ENCODE data around the gene TOR1B.

Gene TOR1B

DNA sequence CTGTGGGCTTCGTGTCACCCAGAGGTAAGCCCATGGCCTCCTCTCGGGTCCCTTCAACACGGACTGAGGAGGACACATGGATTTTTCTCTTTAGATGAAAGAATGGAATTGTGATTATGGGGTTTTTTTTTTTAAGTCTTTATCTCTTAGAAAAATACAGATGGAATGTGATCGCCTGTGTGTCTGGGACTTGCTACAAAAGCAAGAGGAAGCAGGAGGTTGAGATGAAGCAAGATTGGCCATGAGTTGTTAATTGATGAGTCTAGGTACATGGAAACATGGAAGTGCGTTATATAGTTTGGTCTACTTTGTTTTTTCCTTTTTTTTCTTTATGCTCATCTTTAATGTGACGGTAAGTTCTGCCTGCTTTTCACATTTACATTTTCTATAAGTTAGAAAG, 46.9 kb downstream of the TOR1B start:
- no peak for DNase-seq

DNA sequence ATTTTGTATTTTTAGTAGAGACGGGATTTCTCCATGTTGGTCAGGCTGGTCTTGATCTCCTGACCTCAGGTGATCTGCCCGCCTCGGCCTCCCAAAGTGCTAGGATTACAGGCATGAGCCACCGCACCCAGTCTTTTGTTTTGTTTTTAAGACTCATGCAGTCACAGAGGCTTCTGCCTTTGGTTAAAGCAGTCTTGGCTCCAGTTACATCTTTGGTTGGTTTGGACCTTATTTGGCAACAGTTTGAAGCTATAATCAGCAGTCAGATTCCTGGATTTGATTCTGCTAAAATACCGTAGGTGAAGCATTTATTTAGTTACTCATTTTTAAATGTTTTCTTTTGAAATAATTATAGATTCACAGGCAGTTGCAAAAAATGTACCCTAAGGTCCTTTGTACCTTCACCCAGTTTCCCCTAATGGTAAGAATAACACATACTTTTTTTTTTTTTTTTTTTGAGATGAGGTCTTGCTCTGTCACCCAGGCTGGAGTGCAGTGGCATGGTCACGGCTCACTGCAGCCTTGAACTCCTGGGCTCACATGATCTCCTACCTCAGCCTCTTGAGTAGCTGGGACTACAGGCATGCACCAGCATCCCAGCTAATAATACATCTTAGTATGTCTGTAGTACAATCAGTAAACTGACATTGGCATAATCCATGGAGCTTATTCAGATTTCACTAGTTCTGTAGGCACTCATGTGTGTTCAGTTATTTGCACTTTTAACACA, 48.0 kb downstream of the TOR1B start:
- no peak for DNase-seq

DNA sequence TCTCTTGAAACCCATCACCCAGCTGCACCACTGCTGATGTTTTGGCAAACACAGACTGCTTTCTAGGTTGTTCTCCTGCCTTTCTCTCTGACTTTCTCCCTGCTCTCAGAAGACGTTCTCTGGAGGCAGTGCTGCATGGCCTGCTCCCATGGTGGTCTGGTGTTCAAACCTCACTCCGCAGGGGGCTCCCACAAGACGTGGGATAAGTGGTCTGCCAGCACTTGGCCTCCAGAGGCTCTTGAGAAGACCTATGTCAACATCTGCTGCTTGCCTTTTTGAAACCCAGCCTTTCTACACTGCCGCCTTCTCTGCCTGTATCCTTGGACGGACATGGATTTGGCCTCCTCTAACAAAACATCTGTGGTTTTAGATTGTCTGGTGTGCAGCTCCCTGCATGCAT, 48.8 kb downstream of the TOR1B start:
- DNase-seq: no peak

DNA sequence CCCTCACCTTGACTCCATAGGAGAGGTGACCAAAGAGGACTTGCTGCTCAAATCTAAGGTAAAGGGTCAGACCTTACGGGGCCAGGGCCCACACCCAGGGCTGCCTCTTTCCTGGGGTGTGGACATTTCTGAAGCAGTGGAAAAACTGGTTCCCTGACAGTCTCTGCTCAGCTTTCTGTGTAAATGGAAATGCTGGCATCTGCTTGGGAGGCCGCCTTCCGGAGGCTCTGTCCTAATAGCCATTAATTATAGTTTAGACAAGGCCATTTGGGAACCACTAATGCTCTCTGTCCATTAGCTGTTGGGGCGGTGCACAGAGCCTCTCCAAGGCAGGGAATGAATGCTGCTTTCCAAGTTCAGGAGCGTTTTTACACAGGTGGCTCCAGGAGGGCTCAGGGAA, 49.6 kb downstream of the TOR1B start:
- DNase-seq: no peak

DNA sequence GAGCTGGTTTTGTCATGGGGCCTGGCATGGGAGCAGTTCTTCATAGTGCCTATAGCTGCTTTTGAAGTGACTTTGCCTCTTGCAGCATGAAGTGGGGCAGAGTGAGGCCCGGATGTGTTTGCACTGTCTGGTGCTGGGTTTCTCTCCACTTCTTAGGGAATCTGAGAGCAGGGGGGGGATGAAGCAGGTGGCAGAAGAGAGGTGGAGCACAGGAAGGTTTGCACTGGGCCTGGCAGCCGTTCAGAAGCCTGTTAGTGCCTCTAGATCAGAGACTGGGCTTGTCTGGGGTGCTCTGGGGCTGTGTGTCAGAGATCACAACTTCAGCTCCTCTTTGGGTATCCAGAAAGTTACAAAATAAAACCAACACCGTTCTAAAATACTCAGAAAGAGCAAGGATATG, 50.6 kb downstream of the TOR1B start:
- DNase-seq: no peak

DNA sequence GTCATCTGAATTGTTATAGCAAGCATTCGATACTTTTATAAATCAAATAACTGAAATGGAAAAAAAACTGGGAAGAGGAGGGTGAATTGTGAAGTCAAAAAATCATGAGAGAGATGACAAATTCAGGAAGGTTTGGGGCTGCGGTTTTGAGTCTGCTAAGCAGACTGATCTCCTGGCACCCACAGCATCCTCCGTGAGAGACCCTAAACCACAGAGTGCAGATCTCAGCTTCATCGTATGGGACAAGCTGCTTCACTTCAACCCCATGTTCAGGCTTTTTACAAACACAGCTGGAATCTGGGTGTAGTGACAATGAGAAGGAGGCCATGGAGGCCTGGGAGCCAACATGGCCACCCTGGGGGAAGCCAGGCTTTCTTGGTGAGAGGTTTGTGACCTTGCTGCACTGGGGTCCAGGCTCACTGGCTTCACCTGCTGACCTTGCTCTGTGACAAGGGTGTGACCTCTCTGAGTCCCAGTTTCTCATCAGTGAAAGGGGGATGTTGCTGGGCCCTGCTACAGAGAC, 51.7 kb downstream of the TOR1B start:
- DNase-seq: no peak

DNA sequence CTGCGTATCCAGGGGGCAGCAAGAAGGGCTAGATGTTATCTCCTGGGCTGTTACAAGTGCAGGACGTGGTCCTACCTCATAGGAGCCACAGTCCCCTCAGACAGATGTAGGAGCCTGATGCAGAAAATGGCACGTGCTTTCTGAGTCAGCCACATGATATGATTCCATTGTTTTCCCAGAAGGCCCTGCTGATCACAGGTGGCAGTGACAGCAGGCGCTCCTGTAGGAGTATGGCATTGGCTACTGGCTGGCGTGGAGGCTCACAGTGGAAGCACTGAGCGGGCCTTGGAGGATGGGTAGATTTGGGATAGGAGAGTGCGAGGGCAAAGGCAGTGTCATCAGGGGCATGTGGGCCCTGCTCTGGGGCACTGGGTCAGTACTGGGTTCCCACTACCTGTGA, 54.2 kb downstream of the TOR1B start:
- no peak for DNase-seq

DNA sequence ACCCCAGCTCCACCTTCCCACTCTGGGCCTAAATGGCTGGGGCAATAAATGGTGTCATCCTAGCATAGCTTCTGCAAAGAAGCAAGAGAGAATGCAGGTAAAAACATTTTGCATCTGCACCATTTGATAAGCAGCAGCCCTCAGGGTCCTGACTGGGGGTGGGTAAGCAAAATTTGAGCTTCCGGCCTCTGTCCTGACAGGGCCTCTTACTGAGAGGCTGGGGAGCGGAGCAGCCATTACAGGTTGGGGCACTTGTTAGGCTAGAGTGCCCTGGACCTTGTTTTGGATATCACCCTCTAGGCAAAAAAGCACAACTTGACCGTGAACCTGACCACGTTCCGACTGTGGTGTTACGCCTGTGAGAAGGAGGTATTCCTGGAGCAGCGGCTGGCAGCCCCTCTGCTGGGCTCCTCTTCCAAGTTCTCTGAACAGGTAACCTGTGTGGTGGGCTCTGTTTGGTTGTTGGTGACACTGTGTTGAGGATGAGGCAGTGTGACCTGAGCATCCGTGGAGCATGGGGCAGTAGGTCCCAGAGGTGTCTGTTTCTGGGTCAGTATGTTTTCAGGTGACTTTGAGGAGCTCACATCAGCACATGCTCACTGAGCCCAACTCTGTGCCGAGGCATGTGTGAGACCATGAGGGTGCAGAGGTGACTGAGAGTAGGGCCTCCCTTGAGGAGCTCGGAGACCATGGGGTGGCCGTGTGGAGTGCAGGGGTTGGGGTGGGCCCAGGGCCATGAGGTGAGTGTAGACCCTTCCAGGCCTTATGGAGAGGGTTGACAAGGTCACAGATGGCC, 55.4 kb downstream of the TOR1B start:
- DNase-seq: no peak
